NB4 (cell line): ENCODE data around the gene ACVR1.
"Not testable (repeated sequence)": the region's sequence is repeated elsewhere in the genome, so short reads cannot be mapped to it uniquely, and the experiment has no call there.

Source experiments
- DNase-seq: peaks from one replicate; pipeline ENCODE4 v3.0.0; 2010; ENCODE audit warnings: low read depth
- H3K4me3 ChIP-seq: one replicate; pipeline ENCODE4 v1.5.1; 2011; ENCODE audit warnings: mild to moderate bottlenecking, low read depth, low read length, moderate library complexity
- MAX ChIP-seq: IDR thresholded peaks from 2 replicates; pipeline ENCODE4 v1.6.1; 2011; ENCODE audit warnings: low read depth, low read length
- MYC ChIP-seq: IDR thresholded peaks from 2 replicates; pipeline ENCODE4 v1.6.1; 2011; ENCODE audit warnings: low read depth, low read length
- POLR2A ChIP-seq: IDR thresholded peaks from 2 replicates; pipeline ENCODE4 v1.6.1; 2011; ENCODE audit warnings: mild to moderate bottlenecking; ENCODE audit not compliant: insufficient read length; ENCODE audit errors: extremely low read depth
- TF ChIP-seq, protein P1 (sequence below): IDR thresholded peaks from one replicate; pipeline ENCODE4 v1.5.1; 2012; ENCODE audit warnings: low read depth, low read length

ACVR1 gene

GRCh38 chr2:157831573-157832315, 44.4 kb downstream of the ACVR1 start:
- DNase-seq = no peak
- TF ChIP-seq MYC = no peak
- H3K4me3 ChIP-seq = no peak overlapping the region

DNA sequence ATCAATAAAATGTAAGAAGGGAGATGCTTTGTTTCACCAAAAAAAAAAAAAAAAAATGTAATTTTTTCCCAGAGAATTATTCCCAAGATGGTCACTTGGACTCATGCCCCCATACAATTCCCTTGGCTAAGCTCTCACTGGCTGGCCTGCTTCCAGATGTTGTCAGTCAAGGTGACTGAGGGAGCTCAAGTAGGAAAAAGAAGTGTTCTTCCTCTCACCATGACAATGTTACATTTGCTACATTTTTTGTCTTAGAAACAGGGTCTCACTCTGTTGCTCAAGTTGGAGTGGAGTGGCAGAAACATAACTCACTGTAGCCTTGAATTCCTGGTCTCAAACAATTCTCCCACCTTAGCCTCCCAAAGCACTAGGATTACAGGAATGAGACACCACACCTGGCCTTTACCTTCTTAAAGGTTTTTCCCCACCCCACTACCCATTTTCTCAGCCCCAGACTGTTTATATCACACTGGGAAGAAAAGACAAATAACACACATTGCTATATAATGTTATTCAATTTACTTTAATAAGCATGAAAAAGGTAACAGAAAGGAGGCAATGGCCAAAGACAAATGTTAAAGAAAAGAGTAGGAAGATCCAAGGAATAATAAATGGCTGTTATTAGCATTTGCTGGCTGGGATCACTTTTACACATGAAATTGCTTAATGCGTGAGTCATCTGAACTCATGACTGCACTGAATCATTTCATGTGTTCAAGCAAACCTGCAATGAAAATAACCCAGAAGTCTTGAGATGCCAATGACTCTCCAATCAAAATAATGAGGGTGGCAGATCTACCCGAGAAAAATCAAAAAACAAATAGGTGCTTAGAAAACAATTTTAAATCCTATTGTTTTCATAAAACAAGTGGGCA, 45.2 kb downstream of the ACVR1 start:
- DNase-seq = peak; percentile 18
- no peak overlapping the region for H3K4me3 ChIP-seq

GRCh38 chr2:157830266-157830665, 45.9 kb downstream of the ACVR1 start:
- H3K4me3 ChIP-seq = no peak overlapping the region
- TF ChIP-seq POLR2A = no peak
- no peak for TF ChIP-seq MAX
- TF ChIP-seq, protein P1, sequence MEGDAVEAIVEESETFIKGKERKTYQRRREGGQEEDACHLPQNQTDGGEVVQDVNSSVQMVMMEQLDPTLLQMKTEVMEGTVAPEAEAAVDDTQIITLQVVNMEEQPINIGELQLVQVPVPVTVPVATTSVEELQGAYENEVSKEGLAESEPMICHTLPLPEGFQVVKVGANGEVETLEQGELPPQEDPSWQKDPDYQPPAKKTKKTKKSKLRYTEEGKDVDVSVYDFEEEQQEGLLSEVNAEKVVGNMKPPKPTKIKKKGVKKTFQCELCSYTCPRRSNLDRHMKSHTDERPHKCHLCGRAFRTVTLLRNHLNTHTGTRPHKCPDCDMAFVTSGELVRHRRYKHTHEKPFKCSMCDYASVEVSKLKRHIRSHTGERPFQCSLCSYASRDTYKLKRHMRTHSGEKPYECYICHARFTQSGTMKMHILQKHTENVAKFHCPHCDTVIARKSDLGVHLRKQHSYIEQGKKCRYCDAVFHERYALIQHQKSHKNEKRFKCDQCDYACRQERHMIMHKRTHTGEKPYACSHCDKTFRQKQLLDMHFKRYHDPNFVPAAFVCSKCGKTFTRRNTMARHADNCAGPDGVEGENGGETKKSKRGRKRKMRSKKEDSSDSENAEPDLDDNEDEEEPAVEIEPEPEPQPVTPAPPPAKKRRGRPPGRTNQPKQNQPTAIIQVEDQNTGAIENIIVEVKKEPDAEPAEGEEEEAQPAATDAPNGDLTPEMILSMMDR = no peak
- TF ChIP-seq MYC = no peak
- no peak for DNase-seq

More for the DNA sequence above, 45.2 kb downstream of the ACVR1 start:
- no peak for TF ChIP-seq POLR2A
- no peak for TF ChIP-seq MAX
- no peak for TF ChIP-seq MYC
- TF ChIP-seq, protein P1 = no peak

DNA sequence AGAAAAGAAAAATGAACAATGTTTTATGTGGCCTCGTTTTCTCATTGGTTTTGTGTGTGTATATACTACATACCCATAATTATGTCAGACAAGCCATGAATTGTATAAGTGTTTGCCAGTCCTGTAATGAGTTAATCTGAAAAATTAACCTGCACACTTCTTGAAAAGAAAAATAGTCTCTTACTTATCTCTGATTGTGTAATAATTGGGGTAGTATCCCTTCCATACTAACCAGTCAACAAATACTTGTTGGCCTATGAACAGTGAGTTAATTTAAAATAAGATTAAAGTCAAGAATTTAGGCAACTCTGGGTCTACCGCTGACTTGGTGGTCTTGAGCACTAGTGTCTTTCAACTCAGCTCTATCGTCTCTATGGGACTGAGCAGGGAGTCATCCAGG, 48.8 kb downstream of the ACVR1 start:
- no peak overlapping the region for H3K4me3 ChIP-seq
- DNase-seq = no peak
- TF ChIP-seq MYC (no peak), MAX (no peak), POLR2A (no peak)
- TF ChIP-seq, protein P1 = no peak

GRCh38 chr2:157826644-157827043, 49.5 kb downstream of the ACVR1 start:
- not testable (repeated sequence) for H3K4me3 ChIP-seq, DNase-seq

GRCh38 chr2:157825885-157826284, 50.2 kb downstream of the ACVR1 start:
- H3K4me3 ChIP-seq = no peak overlapping the region
- no peak for DNase-seq
- TF ChIP-seq POLR2A (no peak), MYC (no peak), MAX (no peak)
- TF ChIP-seq, protein P1 = no peak
